HG02610 (cell line): ENCODE data around the gene ZDHHC14.
A peak's percentile ranks its signal among the peaks of the same experiment; 100 is the strongest.

Experiments used
- ATAC-seq: cut with Tn5 transposase; IDR thresholded peaks from one replicate; pipeline ENCODE4 v1.9.1; 2021; ENCODE audit warnings: mild to moderate bottlenecking, moderate library complexity; ENCODE audit not compliant: unreplicated experiment

ZDHHC14 gene

GRCh38 chr6:157438611-157439111 lies 57.7 kb downstream of the ZDHHC14 start:
- ATAC-seq = no peak

DNA sequence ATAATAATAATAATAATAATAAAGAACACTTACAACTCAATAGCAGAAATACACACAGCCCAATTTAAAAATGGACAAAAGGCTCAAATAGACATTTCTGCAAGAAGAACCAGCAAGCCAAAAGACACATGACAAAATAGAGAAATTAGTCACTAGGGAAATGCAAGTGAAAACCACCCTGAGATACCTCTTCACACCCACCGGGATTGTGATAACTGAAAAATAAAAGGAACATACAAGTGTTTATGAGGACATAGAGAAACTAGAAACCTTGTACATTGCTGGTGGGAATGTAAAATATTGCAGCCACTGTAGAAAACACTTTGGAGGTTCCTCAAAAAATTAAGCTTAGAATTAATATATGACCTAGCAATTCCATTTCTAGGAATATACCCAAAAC lies 59.2 kb downstream of the ZDHHC14 start:
- ATAC-seq = no peak

DNA sequence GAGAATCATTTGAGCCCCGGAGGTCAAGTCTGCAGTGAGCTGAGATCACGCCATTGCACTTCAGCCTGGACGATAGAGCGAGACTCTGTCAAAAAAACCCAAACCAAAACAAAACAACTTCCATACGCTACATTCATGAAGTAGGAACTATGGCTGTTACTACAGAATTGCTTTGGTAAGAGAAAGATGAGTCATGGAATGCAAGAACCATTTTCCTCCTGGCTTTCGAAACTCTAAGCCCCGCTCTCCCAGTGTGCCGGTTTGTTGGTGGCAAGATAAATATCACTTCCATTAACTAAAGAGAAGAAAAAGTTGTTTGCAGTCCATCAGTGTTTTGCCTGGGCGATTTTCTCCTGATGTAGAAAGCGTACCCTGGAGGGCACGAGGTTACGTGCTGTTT lies 61.3 kb downstream of the ZDHHC14 start:
- no peak for ATAC-seq

DNA sequence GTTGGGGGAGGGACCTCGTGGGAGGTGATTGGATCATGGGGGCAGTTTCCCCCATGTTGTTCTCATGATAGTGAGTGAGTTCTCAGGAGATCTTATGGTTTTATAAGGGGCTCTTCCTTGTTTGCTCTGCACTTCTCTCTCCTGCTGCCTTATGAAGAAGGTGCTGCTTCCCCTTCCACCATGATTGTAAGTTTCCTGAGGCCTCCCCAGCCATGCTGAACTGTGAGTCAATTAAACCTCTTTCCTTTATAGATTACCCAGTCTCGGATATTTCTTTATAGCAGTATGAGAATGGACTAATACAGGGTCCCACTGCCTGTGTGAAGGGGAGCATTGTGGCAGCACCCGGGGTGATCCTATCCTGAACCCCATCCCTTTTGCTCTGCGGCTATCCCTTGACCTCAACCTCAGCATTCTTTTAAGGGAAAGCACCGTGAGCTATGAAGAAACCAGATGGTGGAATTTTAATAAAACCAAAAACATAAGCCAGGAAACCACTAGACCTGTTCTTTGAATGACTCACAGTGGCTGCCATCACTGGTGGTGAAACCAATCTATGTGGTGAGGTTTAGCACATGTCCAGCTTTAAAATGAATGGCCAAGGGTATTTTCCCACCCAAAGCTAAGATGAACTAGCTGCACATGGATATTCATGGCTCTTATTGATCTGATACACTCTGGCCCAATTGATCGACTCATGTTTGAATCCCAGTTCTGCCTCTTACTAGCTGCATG lies 62.2 kb downstream of the ZDHHC14 start:
- ATAC-seq = peak; percentile 93

GRCh38 chr6:157445277-157446009 lies 64.5 kb downstream of the ZDHHC14 start:
- no peak for ATAC-seq

DNA sequence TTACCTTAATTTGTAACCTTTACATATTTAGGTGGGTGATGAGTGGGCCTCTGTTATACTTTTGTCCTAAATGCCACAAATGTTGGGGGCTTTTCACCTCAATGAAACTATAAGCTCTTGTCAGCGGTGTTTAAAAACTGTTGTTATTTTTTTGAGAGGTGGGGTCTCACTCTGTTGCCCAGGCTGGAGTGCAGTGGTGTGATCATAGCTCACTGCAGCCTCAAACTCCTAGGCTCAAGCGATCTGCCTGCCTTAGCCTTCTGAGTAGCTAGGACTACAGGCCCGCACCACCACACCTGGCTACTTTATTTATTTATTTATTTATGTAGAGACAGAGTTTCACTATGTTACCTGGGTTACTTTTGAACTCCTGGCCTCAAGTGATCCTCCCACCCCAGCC lies 66.7 kb downstream of the ZDHHC14 start:
- ATAC-seq = no peak

- no peak for ATAC-seq
Observed at GRCh38 chr6:157449610-157450009, 68.6 kb downstream of the ZDHHC14 start.

DNA sequence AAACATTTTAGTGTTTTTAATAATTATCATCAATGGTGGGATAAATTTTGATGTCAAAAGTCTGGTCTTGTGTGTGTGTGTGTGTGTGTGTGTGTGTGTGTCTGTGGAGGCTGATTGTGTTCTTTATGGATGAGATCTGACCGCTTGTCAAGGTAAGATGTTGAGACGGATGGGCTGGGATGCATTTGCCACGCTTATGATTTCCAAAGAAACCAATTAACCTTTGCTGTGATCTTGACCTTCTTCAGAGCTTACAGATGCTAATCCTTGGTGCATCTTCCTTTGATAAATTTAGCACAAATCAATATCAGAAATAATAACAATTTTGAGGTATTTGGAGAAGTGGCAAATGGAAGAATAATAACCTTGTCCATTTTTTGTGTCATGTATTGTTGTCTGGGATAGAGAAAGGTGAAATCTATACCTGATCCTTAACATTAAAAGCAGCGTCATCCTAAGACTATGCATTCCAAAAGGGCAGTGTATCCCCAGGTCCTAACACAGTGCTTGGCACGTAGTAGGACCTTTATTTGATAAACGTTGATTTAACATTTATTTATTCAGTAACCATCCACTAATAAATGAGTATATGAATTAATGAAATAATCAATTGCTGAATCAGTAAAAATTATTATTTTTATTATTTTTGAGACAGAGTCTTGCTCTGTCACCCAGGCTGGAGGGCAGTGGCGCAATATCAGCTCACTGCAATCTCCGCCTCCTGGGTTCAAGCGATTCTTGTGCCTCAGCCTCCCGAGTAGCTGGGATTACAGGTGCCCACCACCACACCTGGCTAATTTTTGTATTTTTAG lies 70.1 kb downstream of the ZDHHC14 start:
- no peak for ATAC-seq

GRCh38 chr6:157452096-157452495 lies 71.1 kb downstream of the ZDHHC14 start:
- ATAC-seq = no peak

DNA sequence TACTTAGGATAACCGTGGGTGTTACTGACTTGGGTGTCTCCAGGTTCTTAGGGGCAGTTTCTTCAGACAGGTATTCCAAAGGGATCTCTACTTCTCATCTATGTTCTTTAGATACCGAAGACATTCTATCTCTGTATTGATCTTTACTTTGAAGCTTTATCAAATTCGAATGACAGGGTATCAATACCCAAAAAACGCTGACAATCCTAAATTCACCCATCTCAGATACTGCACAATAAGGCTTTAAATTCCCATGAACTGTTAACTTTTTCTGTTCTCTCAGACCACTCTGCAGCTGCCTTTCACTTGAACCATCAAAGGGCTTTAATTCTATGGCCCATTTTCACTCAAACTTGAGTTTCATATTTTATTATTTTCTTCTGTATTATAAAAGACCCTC lies 72.1 kb downstream of the ZDHHC14 start:
- no peak for ATAC-seq

GRCh38 chr6:157453978-157454377 lies 73.0 kb downstream of the ZDHHC14 start:
- ATAC-seq = no peak

DNA sequence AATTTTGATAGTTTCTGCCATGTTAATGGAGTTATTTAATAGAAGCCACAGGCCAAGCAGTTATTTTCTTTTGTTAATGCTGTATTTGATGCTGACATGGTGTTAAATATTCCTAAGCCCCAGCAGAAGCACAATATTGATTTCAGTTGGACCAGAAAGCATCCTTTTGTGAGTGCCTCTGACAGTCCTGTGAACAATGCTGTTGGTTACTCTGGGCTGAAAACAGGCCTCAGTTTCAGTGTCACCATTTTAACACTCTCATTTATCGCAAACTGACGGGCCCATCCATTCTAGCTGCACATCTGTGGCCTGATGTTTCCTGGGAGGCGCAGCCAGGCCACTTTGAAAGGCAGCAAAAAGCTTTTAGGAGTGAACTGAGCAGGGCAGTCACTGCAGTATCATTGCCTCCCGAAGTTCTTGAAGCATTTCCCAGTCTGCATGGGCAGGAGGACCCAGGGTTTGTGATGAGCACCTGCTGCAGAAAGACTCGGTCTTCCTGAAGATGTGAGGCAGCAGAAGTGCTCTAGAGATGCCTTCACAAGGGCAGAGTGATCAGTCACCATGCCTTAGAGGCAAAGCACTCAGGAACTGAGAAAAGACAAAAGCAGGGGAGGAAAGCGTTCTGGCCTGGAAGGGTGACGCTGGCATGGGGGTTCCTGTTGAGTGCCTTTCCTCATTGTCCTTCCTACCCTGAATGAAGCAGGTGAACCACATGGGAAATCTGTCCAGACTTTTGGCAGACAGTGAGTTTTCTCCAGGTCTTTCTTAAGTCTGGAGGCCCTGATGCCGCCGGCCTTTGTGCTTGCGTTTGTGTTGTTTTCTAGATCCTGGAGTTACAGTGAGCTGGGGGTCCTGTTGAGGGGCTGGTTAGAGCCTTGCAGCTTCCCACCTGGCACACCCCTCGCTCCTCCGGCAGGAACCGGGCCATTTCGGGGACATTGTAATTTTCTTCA lies 74.0 kb downstream of the ZDHHC14 start:
- ATAC-seq = no peak

DNA sequence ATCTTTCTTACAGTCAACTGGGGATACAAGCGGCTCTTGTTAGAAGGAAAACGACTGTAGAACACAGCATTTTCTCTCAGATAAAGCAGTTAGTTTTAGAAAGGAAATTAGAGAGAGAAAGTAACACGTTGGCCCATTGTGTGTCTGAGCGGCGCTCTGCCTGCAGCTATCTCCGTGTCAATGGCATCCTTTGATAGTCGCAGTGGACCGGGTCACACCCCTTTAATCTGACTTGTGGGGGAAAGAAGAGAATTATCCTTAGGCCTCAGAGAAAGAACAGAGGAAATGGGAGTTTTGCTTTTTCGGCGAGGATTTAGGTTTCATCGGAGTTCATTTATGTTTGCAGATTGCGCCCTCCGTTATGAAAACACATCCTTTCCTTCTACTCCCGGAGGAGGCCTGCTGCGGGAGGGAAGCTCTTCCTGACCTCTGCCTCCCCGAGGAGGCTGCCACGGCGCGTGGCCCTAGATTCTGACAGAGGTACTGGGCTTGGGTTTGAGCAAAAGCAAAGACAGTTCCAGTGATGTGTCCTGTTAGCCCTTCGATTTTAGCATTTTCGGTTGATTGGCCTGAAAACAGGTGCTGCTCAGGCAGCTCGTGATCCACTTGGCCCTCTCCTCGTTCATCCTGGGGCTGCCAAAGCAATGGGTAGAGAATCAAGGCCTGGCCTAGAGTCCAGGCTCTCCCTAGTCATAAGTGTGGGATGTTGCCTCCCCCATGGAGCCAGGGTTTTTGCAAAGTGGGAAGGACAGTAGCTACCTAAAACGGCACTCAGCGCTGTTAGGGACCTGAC lies 74.9 kb downstream of the ZDHHC14 start:
- ATAC-seq = no peak

- peak; percentile 56 for ATAC-seq
Observed at GRCh38 chr6:157456524-157456829, 75.5 kb downstream of the ZDHHC14 start.

DNA sequence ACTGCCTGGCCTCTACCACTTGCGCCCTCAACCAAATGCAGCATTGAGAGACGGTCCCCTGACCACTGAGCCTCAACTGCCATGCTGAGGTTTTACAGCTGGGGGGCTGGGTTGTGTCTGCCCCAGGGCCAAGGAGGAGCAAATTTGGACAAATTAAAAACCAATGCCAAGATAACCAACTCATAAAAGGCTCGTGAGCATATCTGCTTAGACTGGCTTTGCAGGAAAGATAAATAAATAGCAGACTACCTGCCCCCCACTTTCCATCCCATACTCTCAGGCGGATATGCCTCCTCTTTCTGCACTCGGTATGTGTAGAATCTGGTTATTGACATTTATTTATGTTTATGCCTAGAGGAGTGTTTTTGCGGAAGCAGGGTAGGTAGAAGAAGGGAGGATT lies 76.8 kb downstream of the ZDHHC14 start:
- no peak for ATAC-seq

DNA sequence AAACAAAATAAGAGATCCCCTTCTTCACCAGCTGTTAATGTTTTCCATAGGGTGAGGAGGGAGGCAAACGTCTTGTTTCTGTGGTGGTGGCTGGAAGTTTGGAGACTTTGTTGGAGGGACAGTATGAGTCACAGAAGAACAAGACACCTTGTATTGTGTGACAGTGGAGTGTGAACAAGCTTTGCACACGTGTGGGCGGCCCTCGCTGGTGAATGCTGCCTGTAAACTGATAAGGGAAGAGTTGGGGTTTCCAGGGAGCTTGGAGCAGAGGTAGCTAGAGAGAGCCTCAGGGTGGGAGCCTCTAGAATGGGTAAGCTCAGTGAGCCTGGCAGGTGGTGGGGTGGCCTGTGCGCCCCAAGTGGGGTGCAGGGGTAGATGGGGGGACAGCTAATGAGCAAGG lies 78.3 kb downstream of the ZDHHC14 start:
- no peak for ATAC-seq

DNA sequence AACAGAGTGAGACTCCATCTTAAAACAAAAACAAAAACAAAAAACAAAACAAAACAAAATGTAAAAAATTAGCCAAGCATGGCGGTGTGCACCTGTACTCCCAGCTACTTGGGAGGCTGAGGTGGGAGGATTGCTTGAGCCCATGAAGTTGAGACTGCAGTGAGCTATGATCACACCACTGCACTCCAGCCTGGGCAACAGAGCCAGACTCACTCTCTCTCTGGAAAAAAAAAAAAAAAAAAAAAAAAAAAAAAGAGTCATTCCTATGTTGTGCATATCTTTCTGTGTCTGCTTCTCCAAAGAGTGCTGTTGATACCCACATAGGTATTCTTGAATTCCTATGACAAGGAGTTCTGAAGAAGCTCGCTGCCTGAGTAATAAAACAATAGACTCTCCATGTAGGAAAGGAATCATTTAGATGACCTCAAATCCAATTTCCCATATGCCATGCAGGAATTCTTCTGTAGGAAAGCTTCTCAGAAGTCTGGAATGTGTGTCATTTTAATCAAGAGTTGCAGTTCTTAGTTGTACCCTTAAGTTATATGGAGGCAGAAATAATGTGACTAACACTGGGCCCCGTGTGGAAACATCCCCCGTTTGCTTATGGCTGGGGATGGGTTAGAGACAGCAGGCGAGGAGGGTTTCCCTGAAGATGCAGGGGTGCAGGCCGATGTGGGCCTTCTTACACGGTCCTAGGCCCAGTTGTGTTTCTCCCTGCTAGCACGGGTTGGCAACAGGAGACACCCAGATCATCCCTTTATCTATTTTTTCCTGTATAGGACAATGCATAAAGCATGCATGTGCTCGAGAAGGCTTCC lies 79.4 kb downstream of the ZDHHC14 start:
- peak; percentile 1 for ATAC-seq

DNA sequence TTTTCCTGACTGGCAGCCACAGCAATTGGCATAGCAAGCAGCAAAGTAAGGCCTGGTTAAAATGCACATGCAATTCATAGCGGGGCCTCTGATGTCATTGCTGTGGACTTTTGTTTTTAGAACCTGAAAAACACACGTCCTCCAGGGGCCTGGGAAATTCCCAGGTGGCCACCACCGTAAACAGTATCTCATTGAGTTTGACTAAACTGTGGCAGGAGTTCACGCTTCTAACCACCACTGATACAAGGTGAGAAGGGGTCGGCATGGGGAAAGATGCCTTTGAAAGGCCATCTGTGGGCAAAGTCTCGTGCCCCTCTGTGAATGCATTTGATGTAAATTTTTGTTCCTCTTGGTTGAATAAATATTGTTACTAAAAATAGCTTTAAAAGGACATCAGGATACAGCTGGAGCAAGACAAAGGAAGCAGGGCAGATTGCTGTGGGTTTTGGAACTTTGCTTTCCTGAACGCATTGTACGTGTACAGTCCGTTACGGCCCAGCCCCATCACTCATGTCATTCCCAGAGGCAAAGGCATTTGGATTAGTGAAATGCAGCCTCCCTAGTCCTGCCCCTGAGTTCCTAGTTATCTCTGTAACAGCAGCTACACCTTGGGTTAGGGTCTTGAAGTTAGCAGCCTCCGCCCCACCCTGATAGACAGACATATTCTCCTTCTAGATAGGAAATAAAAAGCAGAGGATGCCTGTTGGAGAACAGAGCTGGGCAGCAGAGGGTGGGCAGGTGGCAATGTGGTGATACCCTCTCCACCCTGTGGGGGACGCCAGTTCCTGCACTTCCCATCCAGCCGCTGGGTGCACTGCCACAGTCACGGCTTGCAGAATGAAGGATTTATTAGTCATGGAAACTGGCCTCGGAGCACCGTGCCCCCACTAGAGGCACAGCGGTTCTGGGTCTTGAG lies 80.3 kb downstream of the ZDHHC14 start:
- ATAC-seq = peak; percentile 54
